Ishikawa (cell line): ENCODE results near the gene NR5A1.

Source experiments
- CEBPB ChIP-seq: IDR thresholded peaks from 2 replicates; pipeline ENCODE4 v1.6.1; 2012
- EGR1 ChIP-seq: IDR thresholded peaks from 2 replicates; pipeline ENCODE4 v1.6.1; 2012
- FOXM1 ChIP-seq: IDR thresholded peaks from 2 replicates; pipeline ENCODE4 v1.6.1; 2012; ENCODE audit warnings: low read depth, borderline replicate concordance
- RAD21 ChIP-seq: IDR thresholded peaks from 2 replicates; pipeline ENCODE4 v1.6.1; 2012; ENCODE audit warnings: low read depth
- TEAD4 ChIP-seq: IDR thresholded peaks from 2 replicates; pipeline ENCODE4 v1.6.1; 2012
- YY1 ChIP-seq: IDR thresholded peaks from 2 replicates; pipeline ENCODE4 v1.6.1; 2012; ENCODE audit warnings: low read depth
- TF ChIP-seq, protein P1 (sequence below): IDR thresholded peaks from 2 replicates; pipeline ENCODE4 v1.6.1; 2012; ENCODE audit warnings: low read depth, mild to moderate bottlenecking
- TF ChIP-seq, protein P2 (sequence below): IDR thresholded peaks from 2 replicates; pipeline ENCODE4 v1.6.1; 2012
- TF ChIP-seq, protein P3 (sequence below): IDR thresholded peaks from 2 replicates; pipeline ENCODE4 v1.6.1; 2012

DNA sequence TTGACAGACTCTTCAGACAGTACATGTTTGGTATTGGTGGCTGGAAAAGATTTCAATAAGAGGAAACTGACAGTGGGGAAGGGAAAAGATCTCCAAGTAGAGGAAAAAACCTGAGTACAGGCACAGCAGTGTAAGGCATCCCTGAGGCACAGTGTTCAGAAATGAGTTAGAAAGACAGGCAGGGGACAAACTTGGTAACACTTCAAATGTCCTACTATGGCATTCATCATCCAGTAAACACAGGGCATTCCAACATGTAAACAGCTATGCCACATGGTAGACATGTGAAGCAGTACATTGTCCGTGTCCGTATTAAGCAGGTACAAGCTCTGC, 45.0 kb upstream of the NR5A1 start:
- TF ChIP-seq, protein P1, sequence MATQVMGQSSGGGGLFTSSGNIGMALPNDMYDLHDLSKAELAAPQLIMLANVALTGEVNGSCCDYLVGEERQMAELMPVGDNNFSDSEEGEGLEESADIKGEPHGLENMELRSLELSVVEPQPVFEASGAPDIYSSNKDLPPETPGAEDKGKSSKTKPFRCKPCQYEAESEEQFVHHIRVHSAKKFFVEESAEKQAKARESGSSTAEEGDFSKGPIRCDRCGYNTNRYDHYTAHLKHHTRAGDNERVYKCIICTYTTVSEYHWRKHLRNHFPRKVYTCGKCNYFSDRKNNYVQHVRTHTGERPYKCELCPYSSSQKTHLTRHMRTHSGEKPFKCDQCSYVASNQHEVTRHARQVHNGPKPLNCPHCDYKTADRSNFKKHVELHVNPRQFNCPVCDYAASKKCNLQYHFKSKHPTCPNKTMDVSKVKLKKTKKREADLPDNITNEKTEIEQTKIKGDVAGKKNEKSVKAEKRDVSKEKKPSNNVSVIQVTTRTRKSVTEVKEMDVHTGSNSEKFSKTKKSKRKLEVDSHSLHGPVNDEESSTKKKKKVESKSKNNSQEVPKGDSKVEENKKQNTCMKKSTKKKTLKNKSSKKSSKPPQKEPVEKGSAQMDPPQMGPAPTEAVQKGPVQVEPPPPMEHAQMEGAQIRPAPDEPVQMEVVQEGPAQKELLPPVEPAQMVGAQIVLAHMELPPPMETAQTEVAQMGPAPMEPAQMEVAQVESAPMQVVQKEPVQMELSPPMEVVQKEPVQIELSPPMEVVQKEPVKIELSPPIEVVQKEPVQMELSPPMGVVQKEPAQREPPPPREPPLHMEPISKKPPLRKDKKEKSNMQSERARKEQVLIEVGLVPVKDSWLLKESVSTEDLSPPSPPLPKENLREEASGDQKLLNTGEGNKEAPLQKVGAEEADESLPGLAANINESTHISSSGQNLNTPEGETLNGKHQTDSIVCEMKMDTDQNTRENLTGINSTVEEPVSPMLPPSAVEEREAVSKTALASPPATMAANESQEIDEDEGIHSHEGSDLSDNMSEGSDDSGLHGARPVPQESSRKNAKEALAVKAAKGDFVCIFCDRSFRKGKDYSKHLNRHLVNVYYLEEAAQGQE = no peak
- TF ChIP-seq RAD21 (no peak), EGR1 (no peak), CEBPB (no peak), FOXM1 (no peak), YY1 (no peak), TEAD4 (no peak)
- TF ChIP-seq, protein P2, sequence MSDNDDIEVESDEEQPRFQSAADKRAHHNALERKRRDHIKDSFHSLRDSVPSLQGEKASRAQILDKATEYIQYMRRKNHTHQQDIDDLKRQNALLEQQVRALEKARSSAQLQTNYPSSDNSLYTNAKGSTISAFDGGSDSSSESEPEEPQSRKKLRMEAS = no peak
- TF ChIP-seq, protein P3, sequence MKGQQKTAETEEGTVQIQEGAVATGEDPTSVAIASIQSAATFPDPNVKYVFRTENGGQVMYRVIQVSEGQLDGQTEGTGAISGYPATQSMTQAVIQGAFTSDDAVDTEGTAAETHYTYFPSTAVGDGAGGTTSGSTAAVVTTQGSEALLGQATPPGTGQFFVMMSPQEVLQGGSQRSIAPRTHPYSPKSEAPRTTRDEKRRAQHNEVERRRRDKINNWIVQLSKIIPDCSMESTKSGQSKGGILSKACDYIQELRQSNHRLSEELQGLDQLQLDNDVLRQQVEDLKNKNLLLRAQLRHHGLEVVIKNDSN = no peak
